Urinary bladder (tissue), 4 donors: ENCODE results near the gene SPAG4. TPM values are rescaled to one million over a fixed set of nuclear protein-coding genes. Genes with fewer than 3 reads are reported as not detected.

ENCODE experiments used
- DNase-seq: peaks from one replicate; pipeline ENCODE4 v3.0.0-alpha.2; 2015; ENCODE audit errors: extremely low spot score
- H3K27ac ChIP-seq: one replicate; pipeline ENCODE4 v1.5.1; 2013; ENCODE audit warnings: low read depth, mild to moderate bottlenecking, moderate library complexity
- H3K36me3 ChIP-seq: one replicate; pipeline ENCODE4 v1.6.1; 2013; ENCODE audit warnings: mild to moderate bottlenecking, moderate library complexity; ENCODE audit not compliant: insufficient read depth
- H3K4me1 ChIP-seq: one replicate; pipeline ENCODE4 v1.6.1; 2013; ENCODE audit warnings: mild to moderate bottlenecking, moderate library complexity; ENCODE audit not compliant: insufficient read depth
- H3K4me3 ChIP-seq: one replicate; pipeline ENCODE4 v1.5.1; 2013; ENCODE audit warnings: low read depth, low read length
- WGBS: extraction: QIAGEN DNeasy Blood & Tissue Kit; methylation state at CpG from one replicate; pipeline ENCODE4 v1.1.7; 2013; 5-methylcytosine and 5-hydroxymethylcytosine counted together
- polyA plus RNA-seq: library from polyadenylated mRNA; stranded (reverse); fragments of 200-250 nt; gene quantifications from one replicate; pipeline ENCODE4 v1.2.3, GENCODE V29; 2013
- total RNA-seq: library from RNA; depleted of rRNA; stranded (reverse); fragments of >200 nt; gene quantifications from one replicate; pipeline ENCODE4 v1.2.3, GENCODE V29; 2014
- donor health status: healthy with polysubstance abuse.
- donor health status: healthy.

The SPAG4 gene
- total and polyA plus RNA-seq, 2 donors: 1.6 to 4.9 TPM

DNA sequence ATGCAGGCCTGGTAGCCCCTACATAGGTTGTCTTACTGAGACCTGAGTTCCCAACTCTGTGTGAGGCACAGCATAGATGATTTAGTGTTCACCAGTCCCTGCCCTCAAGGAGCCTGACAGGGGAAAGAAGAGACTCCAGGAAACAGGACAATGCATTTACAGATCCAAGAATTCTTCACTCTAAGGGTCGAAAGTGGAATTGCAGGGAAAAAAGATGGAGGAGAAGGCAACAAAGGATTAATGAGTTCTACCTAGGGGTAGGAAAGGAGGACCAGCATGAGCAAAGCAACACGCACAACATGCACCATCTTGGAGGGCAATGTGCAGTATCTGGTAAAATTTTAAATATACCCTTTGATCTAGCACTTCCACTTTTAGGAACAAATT lies 5.9 kb downstream of the SPAG4 start:
- WGBS: 94% methylated on average over 2 of the region's 2 CpGs
- no peak for DNase-seq

DNA sequence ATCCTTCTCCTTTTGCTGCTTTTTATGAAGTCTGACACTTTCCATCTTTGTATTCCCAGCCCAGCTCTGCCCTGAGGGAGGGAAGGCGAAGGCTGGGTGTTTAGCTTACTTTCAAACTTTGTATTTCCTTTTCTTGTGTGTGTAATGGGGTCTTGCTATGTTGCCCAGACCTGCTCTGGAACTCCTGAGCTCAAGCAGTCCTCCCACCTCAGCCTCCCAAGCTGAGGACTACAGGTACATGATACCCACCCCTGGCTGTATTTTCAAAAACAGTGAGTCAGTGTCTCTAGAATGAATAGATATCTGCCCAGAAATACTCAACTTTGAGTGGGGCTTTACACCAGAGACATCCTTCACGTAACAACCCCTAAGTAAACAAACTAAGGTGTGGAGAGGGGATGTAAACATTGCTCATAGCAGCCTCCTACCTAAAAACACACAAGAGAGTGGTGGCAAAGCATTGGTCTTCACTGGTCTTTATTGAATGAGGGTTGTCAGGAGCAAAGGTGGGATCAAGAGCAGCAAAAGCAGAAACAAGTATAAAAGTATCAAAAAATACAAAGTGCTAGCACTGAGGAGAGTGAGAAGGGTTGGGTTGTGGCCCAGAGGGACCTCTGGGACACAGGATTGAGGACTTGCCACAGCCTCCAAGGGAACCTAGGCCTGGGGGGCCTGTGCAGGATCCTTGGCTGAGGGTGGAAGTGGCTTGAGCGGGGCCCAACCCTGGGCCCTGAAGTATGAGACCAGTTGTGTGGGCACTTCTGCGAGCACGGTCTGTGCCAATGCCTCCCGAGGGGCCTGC lies 10.2 kb downstream of the SPAG4 start:
- no peaks in the 10 kb centered on the region for H3K4me1 ChIP-seq
- WGBS: 91% methylated on average over 6 of the region's 6 CpGs
- H3K36me3 ChIP-seq: peaks cover 9% of the 10 kb centered on the region
- H3K4me3 ChIP-seq: no peak overlapping the region
- H3K27ac ChIP-seq: no peak overlapping the region
- no peak for DNase-seq

More for the DNA sequence above, 5.9 kb downstream of the SPAG4 start:
- peaks cover 3% of the 10 kb centered on the region for H3K36me3 ChIP-seq
- H3K4me3 ChIP-seq: no peak overlapping the region
- no peaks in the 10 kb centered on the region for H3K4me1 ChIP-seq
- no peak overlapping the region for H3K27ac ChIP-seq

GRCh38 chr20:35626386-35627001 lies 10.9 kb downstream of the SPAG4 start:
- no peak for DNase-seq
- Histone ChIP-seq H3K4me1 (no peaks in the 10 kb centered on the region), H3K36me3 (peaks cover 12% of the 10 kb centered on the region), H3K27ac (no peak overlapping the region), H3K4me3 (no peak overlapping the region)
- WGBS: 89% methylated on average over 13 of the region's 13 CpGs

DNA sequence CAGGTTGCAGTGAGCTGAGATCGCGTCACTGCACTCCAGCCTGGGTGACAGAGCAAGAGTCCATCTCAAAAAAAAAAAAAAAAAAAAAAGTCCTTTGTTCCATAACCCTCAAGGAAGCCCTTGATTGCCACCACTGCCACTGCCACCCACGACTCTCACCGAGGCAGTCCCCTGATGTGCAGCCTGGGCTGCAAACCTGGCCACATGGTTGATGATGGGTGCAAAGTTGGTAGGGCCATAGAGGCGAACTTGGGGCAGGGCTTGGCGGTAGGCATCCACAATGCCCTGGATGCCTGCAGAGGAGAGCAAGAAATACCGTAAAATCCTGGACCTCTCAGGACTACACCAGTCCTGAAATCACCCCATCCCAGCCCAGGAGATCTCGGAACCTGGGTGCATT lies 11.5 kb downstream of the SPAG4 start:
- 95% methylated on average over 8 of the region's 8 CpGs for WGBS
- Histone ChIP-seq H3K4me1 (no peaks in the 10 kb centered on the region), H3K27ac (no peak overlapping the region), H3K36me3 (peaks cover 12% of the 10 kb centered on the region), H3K4me3 (no peak overlapping the region)
- no peak for DNase-seq

GRCh38 chr20:35629427-35630145 lies 14.0 kb downstream of the SPAG4 start:
- 96% methylated on average over 12 of the region's 12 CpGs for WGBS

DNA sequence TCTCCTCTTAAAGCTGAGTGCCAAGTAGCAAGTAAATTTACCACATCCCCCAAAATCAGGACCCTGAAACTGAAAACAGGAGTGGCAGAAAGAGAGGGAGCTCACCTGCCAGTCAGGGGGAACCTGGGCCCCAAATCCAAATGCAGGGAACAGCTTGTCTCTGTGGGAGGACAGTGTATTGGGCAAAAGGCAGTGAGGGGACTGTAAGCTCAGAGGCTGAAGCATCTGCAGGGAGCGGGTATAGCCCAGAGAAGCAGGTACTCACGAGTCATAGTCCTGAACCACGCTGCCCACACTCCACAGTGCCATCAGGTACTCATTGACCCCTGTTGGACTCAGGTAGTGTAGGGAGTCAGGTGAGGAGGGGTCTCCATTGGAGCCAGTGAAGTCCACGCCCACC lies 15.0 kb downstream of the SPAG4 start:
- DNase-seq: no peak
- Histone ChIP-seq H3K4me3 (no peak overlapping the region), H3K36me3 (peaks cover 12% of the 10 kb centered on the region), H3K27ac (no peak overlapping the region), H3K4me1 (no peaks in the 10 kb centered on the region)
- 92% methylated on average over 4 of the region's 4 CpGs for WGBS

More at GRCh38 chr20:35629427-35630145, 14.0 kb downstream of the SPAG4 start:
- H3K36me3 ChIP-seq: peaks cover 12% of the 10 kb centered on the region
- no peak for DNase-seq
- no peak overlapping the region for H3K27ac ChIP-seq
- no peaks in the 10 kb centered on the region for H3K4me1 ChIP-seq
- no peak overlapping the region for H3K4me3 ChIP-seq

DNA sequence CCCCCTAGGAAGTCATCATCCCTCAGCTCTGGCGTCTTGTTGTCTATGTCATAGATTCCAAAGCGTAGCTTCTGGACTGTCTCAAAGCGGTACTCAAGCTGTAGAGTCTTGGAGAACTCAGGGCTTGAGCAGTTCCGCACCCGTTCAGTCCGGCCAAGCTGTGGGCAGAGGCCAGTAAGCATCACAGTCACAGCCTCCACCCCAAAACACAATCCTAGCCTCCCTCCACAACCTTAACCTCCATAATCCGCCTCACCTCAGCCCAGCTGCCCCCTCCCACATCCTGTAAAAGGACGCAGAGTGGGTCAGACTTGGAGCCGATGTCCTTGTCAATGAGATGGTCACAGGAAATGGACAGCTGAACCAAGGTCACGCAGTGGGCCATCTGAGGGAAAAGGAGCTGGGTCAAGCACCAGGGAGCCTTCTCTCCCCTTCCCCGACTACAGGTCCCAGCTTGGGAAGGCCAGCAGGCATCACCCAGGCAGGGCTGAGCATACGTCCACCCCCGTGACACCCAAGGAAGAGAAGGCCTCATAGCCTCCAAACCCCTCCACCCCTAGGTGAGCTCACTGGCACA lies 17.0 kb downstream of the SPAG4 start:
- Histone ChIP-seq H3K4me3 (no peak overlapping the region), H3K36me3 (peaks cover 7% of the 10 kb centered on the region), H3K4me1 (peaks cover 2% of the 10 kb centered on the region), H3K27ac (no peak overlapping the region)
- 93% methylated on average over 13 of the region's 13 CpGs for WGBS
- no peak for DNase-seq

GRCh38 chr20:35635652-35636051 lies 20.0 kb downstream of the SPAG4 start:
- 42% methylated on average over 4 of the region's 4 CpGs for WGBS

DNA sequence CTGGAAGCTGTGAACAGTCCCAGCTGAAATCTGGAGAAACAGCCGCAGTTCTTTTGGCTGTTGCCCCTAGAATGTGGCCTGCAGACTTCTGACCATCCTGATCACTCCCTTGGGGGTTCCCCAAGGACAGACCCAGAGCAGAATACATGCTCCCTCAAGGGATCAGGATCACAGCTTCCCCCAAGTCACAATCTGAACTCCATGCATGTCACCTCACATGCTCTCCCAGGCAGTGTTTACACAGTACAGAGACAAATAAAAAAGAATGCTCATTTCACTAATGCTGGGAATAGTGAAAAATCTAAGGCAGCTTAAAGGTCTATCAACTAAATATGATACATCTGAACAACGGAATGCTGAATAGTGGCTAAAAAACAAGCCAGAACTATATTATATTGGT lies 20.5 kb downstream of the SPAG4 start:
- Histone ChIP-seq H3K4me1 (peaks cover 2% of the 10 kb centered on the region), H3K27ac (no peak overlapping the region), H3K4me3 (no peak overlapping the region), H3K36me3 (no peaks in the 10 kb centered on the region)
- DNase-seq: no peak
- WGBS: 64% methylated on average over 2 of the region's 2 CpGs

More at GRCh38 chr20:35635652-35636051, 20.0 kb downstream of the SPAG4 start:
- H3K4me1 ChIP-seq: peaks cover 2% of the 10 kb centered on the region
- DNase-seq: no peak
- no peak overlapping the region for H3K4me3 ChIP-seq
- no peak overlapping the region for H3K27ac ChIP-seq
- peaks cover 4% of the 10 kb centered on the region for H3K36me3 ChIP-seq

GRCh38 chr20:35637276-35637675 lies 21.6 kb downstream of the SPAG4 start:
- Histone ChIP-seq H3K4me3 (no peak overlapping the region), H3K4me1 (peaks cover 2% of the 10 kb centered on the region), H3K27ac (no peak overlapping the region), H3K36me3 (no peaks in the 10 kb centered on the region)
- no peak for DNase-seq
- 93% methylated on average over 6 of the region's 6 CpGs for whole genome bisulfite sequencing

DNA sequence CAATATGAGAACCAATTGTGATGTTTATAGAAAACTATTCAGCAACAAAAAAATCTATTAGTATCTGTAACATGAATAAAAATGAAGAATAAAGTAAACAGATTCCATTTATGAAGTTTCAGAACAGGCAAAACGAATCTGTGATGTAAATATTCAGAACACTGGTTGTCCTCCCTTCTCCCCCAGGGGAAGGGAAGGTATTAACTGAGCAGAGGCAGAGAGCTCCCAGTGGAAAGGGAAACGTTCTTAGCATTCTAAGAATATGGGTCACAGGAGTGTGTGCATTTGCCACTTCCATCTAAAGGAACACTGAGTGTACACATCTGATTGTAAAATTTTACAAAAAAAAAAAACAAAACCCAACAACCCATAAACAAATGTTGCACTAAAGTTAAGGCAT lies 23.1 kb downstream of the SPAG4 start:
- WGBS: 37% methylated on average over 2 of the region's 2 CpGs
- no peak overlapping the region for H3K4me3 ChIP-seq
- no peaks in the 10 kb centered on the region for H3K36me3 ChIP-seq
- peaks cover 2% of the 10 kb centered on the region for H3K4me1 ChIP-seq
- no peak for DNase-seq
- no peak overlapping the region for H3K27ac ChIP-seq

DNA sequence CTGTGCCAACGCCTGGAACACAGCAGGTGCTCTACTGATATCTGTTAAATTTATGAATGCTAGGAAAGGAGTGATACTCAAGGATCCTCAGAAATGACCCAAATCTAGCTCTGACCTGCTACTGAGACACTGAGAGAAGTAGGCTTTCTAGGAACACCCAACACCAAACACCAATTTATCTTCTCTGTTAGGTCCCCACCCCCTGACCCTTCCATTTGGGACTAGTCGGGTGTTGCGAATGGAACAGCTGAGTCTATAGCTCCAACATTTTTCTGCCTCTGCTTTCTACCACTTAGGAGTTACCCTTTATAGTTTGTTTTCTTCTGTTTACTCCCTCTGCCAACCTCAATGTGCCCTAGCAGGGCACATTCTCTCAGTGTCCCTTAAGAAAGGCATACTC lies 25.1 kb downstream of the SPAG4 start:
- DNase-seq: no peak

GRCh38 chr20:35641743-35642142 lies 26.1 kb downstream of the SPAG4 start:
- H3K36me3 ChIP-seq: no peaks in the 10 kb centered on the region
- WGBS: 92% methylated on average over 4 of the region's 4 CpGs

More for the DNA sequence above, 25.1 kb downstream of the SPAG4 start:
- Histone ChIP-seq H3K4me1 (peaks cover 2% of the 10 kb centered on the region), H3K27ac (no peak overlapping the region), H3K4me3 (no peak overlapping the region), H3K36me3 (no peaks in the 10 kb centered on the region)
- WGBS: 91% methylated on average over 3 of the region's 3 CpGs

More at GRCh38 chr20:35641743-35642142, 26.1 kb downstream of the SPAG4 start:
- DNase-seq: no peak
- H3K27ac ChIP-seq: no peak overlapping the region
- no peak overlapping the region for H3K4me3 ChIP-seq
- peaks cover 1% of the 10 kb centered on the region for H3K4me1 ChIP-seq
